ENCODE results near the gene WDR33. TPM values are rescaled to one million over a fixed set of nuclear protein-coding genes. Genes with fewer than 3 reads are reported as not detected.

Gene WDR33
- total and polyA plus RNA-seq, 7 donors: 11.2 to 38.9 (median 32.7) TPM

- ATAC-seq: no peak
- no peak for DNase-seq
- Histone ChIP-seq H3K36me3 (ENCODE audit: insufficient read depth in 1 of 2, low read depth in 1 of 2) (no peaks in the 10 kb centered on the region), H3K27ac (no peak overlapping the region), H3K27me3 (ENCODE audit: insufficient read depth in 3 of 3, low read length in 2 of 3) (no peaks in the 10 kb centered on the region), H3K4me1 (peaks cover 6% of the 10 kb centered on the region), H3K9me3 (no peaks in the 10 kb centered on the region), H3K4me3 (peak overlapping the region; percentile 59)
- intact Hi-C loops (cut with DNase I): no loop called here
- TF ChIP-seq, protein P1, sequence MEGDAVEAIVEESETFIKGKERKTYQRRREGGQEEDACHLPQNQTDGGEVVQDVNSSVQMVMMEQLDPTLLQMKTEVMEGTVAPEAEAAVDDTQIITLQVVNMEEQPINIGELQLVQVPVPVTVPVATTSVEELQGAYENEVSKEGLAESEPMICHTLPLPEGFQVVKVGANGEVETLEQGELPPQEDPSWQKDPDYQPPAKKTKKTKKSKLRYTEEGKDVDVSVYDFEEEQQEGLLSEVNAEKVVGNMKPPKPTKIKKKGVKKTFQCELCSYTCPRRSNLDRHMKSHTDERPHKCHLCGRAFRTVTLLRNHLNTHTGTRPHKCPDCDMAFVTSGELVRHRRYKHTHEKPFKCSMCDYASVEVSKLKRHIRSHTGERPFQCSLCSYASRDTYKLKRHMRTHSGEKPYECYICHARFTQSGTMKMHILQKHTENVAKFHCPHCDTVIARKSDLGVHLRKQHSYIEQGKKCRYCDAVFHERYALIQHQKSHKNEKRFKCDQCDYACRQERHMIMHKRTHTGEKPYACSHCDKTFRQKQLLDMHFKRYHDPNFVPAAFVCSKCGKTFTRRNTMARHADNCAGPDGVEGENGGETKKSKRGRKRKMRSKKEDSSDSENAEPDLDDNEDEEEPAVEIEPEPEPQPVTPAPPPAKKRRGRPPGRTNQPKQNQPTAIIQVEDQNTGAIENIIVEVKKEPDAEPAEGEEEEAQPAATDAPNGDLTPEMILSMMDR (IDR thresholded peaks at IDR 0.05): no peak
- 94 to 95% (median 95%) methylated on average over 6 of the region's 6 CpGs for WGBS, 3 donors
These were observed 128.8 kb downstream of the WDR33 start for GRCh38 chr2:127681976-127682857.

GRCh38 chr2:127681288-127681804 lies 129.6 kb downstream of the WDR33 start:
- peaks cover 6% of the 10 kb centered on the region for H3K4me1 ChIP-seq
- no peaks in the 10 kb centered on the region for H3K9me3 ChIP-seq
- H3K27ac ChIP-seq: peak overlapping the region; percentile 13
- peak; percentile 60 to 79 for DNase-seq
- no peaks in the 10 kb centered on the region for H3K27me3 ChIP-seq (ENCODE audit: insufficient read depth in 3 of 3, low read length in 2 of 3)
- peak overlapping the region; percentile 59 for H3K4me3 ChIP-seq
- 7 to 10% (median 10%) methylated on average over 24 to 25 of the region's 25 CpGs for WGBS, 3 donors
- TF ChIP-seq, protein P1 (IDR thresholded peaks at IDR 0.05): no peak
- no peaks in the 10 kb centered on the region for H3K36me3 ChIP-seq (ENCODE audit: insufficient read depth in 1 of 2, low read depth in 1 of 2)
- ATAC-seq: peak; percentile 78 to 87 (median 85)
- intact Hi-C loops (cut with DNase I): no loop called here

- H3K9me3 ChIP-seq: no peaks in the 10 kb centered on the region
- peak overlapping the region; percentile 59 for H3K4me3 ChIP-seq
- peaks cover 6% of the 10 kb centered on the region for H3K4me1 ChIP-seq
- H3K27me3 ChIP-seq (ENCODE audit: insufficient read depth in 3 of 3, low read length in 2 of 3): no peaks in the 10 kb centered on the region
- TF ChIP-seq, protein P1 (IDR thresholded peaks at IDR 0.05): no peak
- ATAC-seq (peak in 2 of 4 donors; percentile 5 to 16), DNase-seq (no peak)
- no peak overlapping the region for H3K27ac ChIP-seq
- no peaks in the 10 kb centered on the region for H3K36me3 ChIP-seq (ENCODE audit: insufficient read depth in 1 of 2, low read depth in 1 of 2)
- intact Hi-C loops (cut with DNase I): no loop called here
- WGBS, 3 donors: 53 to 67% (median 55%) methylated on average over 19 of the region's 19 CpGs
These were observed 130.2 kb downstream of the WDR33 start for GRCh38 chr2:127680706-127681287.

DNA sequence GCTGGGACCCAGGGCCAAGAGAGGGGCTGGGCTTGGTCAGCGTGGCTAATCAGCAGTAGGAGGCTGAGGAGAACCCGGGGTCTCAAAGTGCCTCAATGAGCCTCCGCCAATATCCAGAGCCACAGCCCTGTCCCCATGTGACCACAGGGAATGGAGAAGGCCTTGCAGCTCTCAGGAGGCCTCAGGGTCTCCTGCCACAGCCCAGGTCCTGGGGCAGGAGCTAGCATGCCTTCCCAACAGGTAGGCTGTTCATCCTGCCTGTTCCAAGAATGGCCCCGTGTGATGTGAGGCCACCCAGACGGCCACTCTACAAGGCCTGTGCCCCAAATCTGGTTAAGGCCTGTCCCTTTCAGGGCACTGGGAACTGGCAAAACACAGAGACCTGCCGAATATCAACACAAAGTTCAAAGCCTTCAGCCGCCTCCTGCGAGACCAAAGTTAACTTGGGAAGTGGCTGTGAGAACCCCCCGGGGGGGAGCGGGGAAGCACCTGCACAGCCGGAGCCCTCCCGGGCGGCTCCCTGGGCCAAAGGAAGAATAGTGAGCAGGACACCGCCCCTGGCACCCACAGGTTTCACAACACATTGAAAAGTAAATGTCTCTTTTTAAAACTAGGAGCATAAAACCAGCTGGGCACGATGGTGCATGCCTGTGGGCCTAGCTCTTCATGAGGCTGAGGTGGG lies 131.2 kb downstream of the WDR33 start:
- H3K4me3 ChIP-seq: peak overlapping the region; percentile 59
- no peak for DNase-seq
- H3K4me1 ChIP-seq: peaks cover 9% of the 10 kb centered on the region
- H3K36me3 ChIP-seq (ENCODE audit: insufficient read depth in 1 of 2, low read depth in 1 of 2): no peaks in the 10 kb centered on the region
- intact Hi-C loops (cut with DNase I): no loop called here
- no peak for ATAC-seq
- H3K9me3 ChIP-seq: no peaks in the 10 kb centered on the region
- no peak overlapping the region for H3K27ac ChIP-seq
- H3K27me3 ChIP-seq (ENCODE audit: insufficient read depth in 3 of 3, low read length in 2 of 3): peaks cover 0 to 5% (median 3%) of the 10 kb centered on the region in 3 donors
- TF ChIP-seq, protein P1 (IDR thresholded peaks at IDR 0.05): no peak
- 86 to 87% (median 86%) methylated on average over 15 of the region's 15 CpGs for WGBS, 3 donors

Data from psoas muscle (tissue), 8 donors.